B cell (primary cell): Measurements from ENCODE around the gene CHRD. TPM values are rescaled to one million over a fixed set of nuclear protein-coding genes. Genes with fewer than 3 reads are reported as not detected.

Experiments
- ATAC-seq: fragments of 200-7000 bp; cut with Tn5 transposase; one replicate; pipeline ENCODE4 v1.10.0; 2021; ENCODE audit warnings: low read depth, mild to moderate bottlenecking, moderate number of reproducible peaks, moderate library complexity
- CTCF ChIA-PET: fragments of 350-600 bp; sonication (Branson Sonifier 250); formaldehyde crosslinking; loops from one replicate; lab custom pipeline; 2021; ENCODE audit warnings: antibody characterized with exemption, inconsistent platforms; lab: Charles Lee
- POLR2A ChIA-PET: fragments of 350-600 bp; sonication (Branson Sonifier 250); formaldehyde crosslinking; loops from one replicate; lab custom pipeline; 2021; ENCODE audit warnings: antibody characterized with exemption; lab: Charles Lee
- DNase-seq: peaks from one replicate; pipeline ENCODE4 v3.0.0; 2013
- H2AFZ ChIP-seq: 2 replicates; pipeline ENCODE4 v1.6.1; 2012; ENCODE audit warnings: mild to moderate bottlenecking, low read depth, low read length; ENCODE audit not compliant: insufficient read depth, poor library complexity, severe bottlenecking
- H3K27ac ChIP-seq, 2 donors: 1 replicate in 1 of 2; 2 replicates in 1 of 2; pipeline ENCODE4 v1.5.1; 2012 to 2013; ENCODE audit warnings: low read length in 2 of 2, mild to moderate bottlenecking in 2 of 2, moderate library complexity in 1 of 2
- H3K27me3 ChIP-seq, 4 experiments: fragments of 200-600 bp in 1 of 4; sonication (generic) in 1 of 4; replicated peaks in 1 of 4; 1 replicate in 2 of 4; 2 replicates in 2 of 4; pipeline versions ENCODE4 v1.6.1 to v1.7.0; 2013 to 2016; ENCODE audit warnings: low read length in 3 of 4, mild to moderate bottlenecking in 2 of 4, mixed read lengths in 1 of 4, moderate library complexity in 1 of 4; ENCODE audit not compliant: insufficient read depth in 4 of 4, control insufficient read depth in 3 of 4; ENCODE audit errors: control extremely low read depth in 1 of 4
- H3K36me3 ChIP-seq, 2 experiments: replicated peaks in 1 of 2; 1 replicate in 1 of 2; 2 replicates in 1 of 2; pipeline versions ENCODE4 v1.6.1 to v1.7.1; 2013; ENCODE audit warnings: low read length in 1 of 2; ENCODE audit not compliant: insufficient read depth in 2 of 2, control insufficient read depth in 1 of 2; ENCODE audit errors: control extremely low read depth in 1 of 2, extremely low read depth in 1 of 2
- H3K4me1 ChIP-seq, 2 donors: fragments of 200-600 bp in 1 of 2; sonication (generic) in 1 of 2; 1 replicate in 1 of 2; 2 replicates in 1 of 2; pipeline versions ENCODE4 v1.5.1 to v1.6.1; 2013 to 2017; ENCODE audit warnings: low read length in 2 of 2; ENCODE audit not compliant: control insufficient read depth in 2 of 2, insufficient read depth in 2 of 2
- H3K4me2 ChIP-seq: replicated peaks from 2 replicates; pipeline ENCODE3; 2012; ENCODE audit warnings: mild to moderate bottlenecking, low read depth, low read length; ENCODE audit not compliant: poor library complexity, severe bottlenecking
- H3K4me3 ChIP-seq, 5 experiments: fragments of 200-600 bp in 1 of 5; sonication (generic) in 1 of 5; 1 replicate in 3 of 5; 2 replicates in 2 of 5; pipeline versions ENCODE4 v1.5.1 to v1.7.0; 2011 to 2016; ENCODE audit warnings: low read length in 4 of 5, mild to moderate bottlenecking in 4 of 5, low read depth in 2 of 5, control low read depth in 1 of 5, moderate library complexity in 1 of 5; ENCODE audit not compliant: insufficient read depth in 1 of 5; ENCODE audit errors: control extremely low read depth in 1 of 5, extremely low read depth in 1 of 5
- H3K79me2 ChIP-seq: fragments of 200-600 bp; sonication (generic); one replicate; pipeline ENCODE4 v1.6.0; 2016; ENCODE audit warnings: low read length; ENCODE audit not compliant: control insufficient read depth, insufficient read depth
- H3K9ac ChIP-seq: fragments of 200-600 bp; sonication (generic); 2 replicates; pipeline ENCODE4 v1.6.1; 2017; ENCODE audit warnings: mild to moderate bottlenecking, low read length, moderate library complexity
- H3K9me3 ChIP-seq, 3 donors: one replicate each; pipeline versions ENCODE4 v1.6.1 to v1.7.1; 2013; ENCODE audit warnings: low read length in 2 of 3; ENCODE audit not compliant: control insufficient read depth in 2 of 3, insufficient read depth in 1 of 3; ENCODE audit errors: control extremely low read depth in 1 of 3
- H4K20me1 ChIP-seq: 2 replicates; pipeline ENCODE4 v1.6.0; 2012; ENCODE audit warnings: mild to moderate bottlenecking, low read length; ENCODE audit not compliant: insufficient read depth, control insufficient read depth, poor library complexity, severe bottlenecking
- H3K27ac Mint-ChIP-seq: one replicate; pipeline ENCODE4 v1.8.0; 2021; ENCODE audit warnings: mixed read lengths
- H3K27me3 Mint-ChIP-seq: one replicate; pipeline ENCODE4 v1.8.0; 2021; ENCODE audit warnings: mixed read lengths
- H3K4me1 Mint-ChIP-seq: one replicate; pipeline ENCODE4 v1.8.0; 2021; ENCODE audit warnings: mixed read lengths
- H3K4me3 Mint-ChIP-seq: one replicate; pipeline ENCODE4 v1.8.0; 2021; ENCODE audit warnings: mixed read lengths
- H3K9me3 Mint-ChIP-seq: one replicate; pipeline ENCODE4 v1.8.0; 2022; ENCODE audit warnings: mixed read lengths; ENCODE audit not compliant: insufficient read depth
- CTCF ChIP-seq: fragments of 200-600 bp; IDR thresholded peaks from one replicate; pipeline ENCODE4 v1.8.0; 2022; ENCODE audit warnings: antibody characterized with exemption, mild to moderate bottlenecking
- EZH2 ChIP-seq: IDR thresholded peaks from 2 replicates; pipeline ENCODE4 v1.6.1; 2012; ENCODE audit warnings: borderline replicate concordance, low read depth, mild to moderate bottlenecking, moderate library complexity, low read length; ENCODE audit not compliant: insufficient read depth, poor library complexity, severe bottlenecking
- WGBS: methylation state at CpG from one replicate; pipeline ENCODE4 v1.1.5; 2013; ENCODE audit warnings: missing lambda C conversion rate; ENCODE audit not compliant: insufficient coverage; 5-methylcytosine and 5-hydroxymethylcytosine counted together
- intact Hi-C: fragments of 100-400 bp; cut with micrococcal nuclease; formaldehyde crosslinking; loops from one replicate; pipeline ENCODE4 v1.10.0; 2022
- polyA plus RNA-seq: library from polyadenylated mRNA; depleted of rRNA; stranded (reverse); fragments of >200 nt; gene quantifications from 2 replicates; pipeline ENCODE4 v1.2.3, GENCODE V29; 2012
- total RNA-seq, 2 donors: library from RNA; stranded (reverse); fragments of 120-200 nt in 1 of 2; gene quantifications; 1 replicate in 1 of 2; 2 replicates in 1 of 2; pipeline versions ENCODE4 v1.2.3 to v1.2.4, GENCODE V29; 2013 to 2022

The CHRD gene
- total and polyA plus RNA-seq, 2 donors (not counting 1 experiment from before 2014, with no cell fraction given), result not detected

GRCh38 chr3:184405075-184406030 lies 25.5 kb downstream of the CHRD start:
- TF ChIP-seq EZH2 (no peak), CTCF (no peak)
- Mint-ChIP-seq H3K4me3 (no peak overlapping the region), H3K27me3 (peaks cover 25% of the 10 kb centered on the region), H3K27ac (no peak overlapping the region), H3K4me1 (no peaks in the 10 kb centered on the region), H3K9me3 (no peaks in the 10 kb centered on the region)
- ATAC-seq (no peak), DNase-seq (no peak)
- no peaks in the 10 kb centered on the region for H3K9me3 ChIP-seq
- H3K27me3 ChIP-seq, result peaks cover 0 to 6% (median 0%) of the 10 kb centered on the region in 4 experiments
- H3K79me2 ChIP-seq, result no peaks in the 10 kb centered on the region
- no peaks in the 10 kb centered on the region for H3K4me1 ChIP-seq
- no peak overlapping the region for H3K27ac ChIP-seq
- intact Hi-C loops, result no loop called here
- H4K20me1 ChIP-seq, result no peaks in the 10 kb centered on the region
- H3K4me2 ChIP-seq, result no peak overlapping the region
- ChIA-PET CTCF (interaction anchor here (0.6 kb wide), 1 partner anchor 1587 kb away, joined by 3 read pairs; no protein-coding TSS in a partner anchor), POLR2A (no interaction called here)
- no peak overlapping the region for H2AFZ ChIP-seq
- 72% methylated on average over 11 of the region's 20 CpGs for WGBS
- no peaks in the 10 kb centered on the region for H3K36me3 ChIP-seq
- no peak overlapping the region for H3K4me3 ChIP-seq
- no peak overlapping the region for H3K9ac ChIP-seq
